Pancreas (tissue), 10 donors: Measurements from ENCODE around the gene DDHD1. TPM values are rescaled to one million over a fixed set of nuclear protein-coding genes. Genes with fewer than 3 reads are reported as not detected.
A peak's percentile ranks its signal among the peaks of the same experiment; 100 is the strongest.

ENCODE experiments used
- ATAC-seq, 4 donors: fragments of 200-7000 bp; cut with Tn5 transposase; one replicate each; pipeline versions ENCODE4 v1.8.0 to v1.9.1; 2020; ENCODE audit warnings: mild to moderate bottlenecking in 4 of 4, moderate library complexity in 4 of 4
- DNase-seq, 6 donors: peaks; one replicate each; pipeline ENCODE4 v3.0.0-alpha.2; 2020
- FAIRE-seq: peaks from 2 replicates; lab custom pipeline; 2012; peaks lifted over from hg19 to GRCh38; lab: Jason Lieb, UNC
- H3K27ac ChIP-seq, 4 donors: fragments of 200-600 bp; sonication (generic); 1 replicate in 3 of 4; 2 replicates in 1 of 4; pipeline versions ENCODE4 v1.5.0 to v1.8.0; 2020
- H3K27me3 ChIP-seq, 4 donors: fragments of 200-600 bp; one replicate each; pipeline ENCODE4 v1.8.0; 2021
- H3K36me3 ChIP-seq, 3 donors: fragments of 200-600 bp; sonication (generic) in 1 of 3; one replicate each; pipeline versions ENCODE4 v1.5.0 to v1.8.0; 2020 to 2021
- H3K4me1 ChIP-seq, 3 donors: fragments of 200-600 bp; one replicate each; pipeline ENCODE4 v1.8.0; 2021
- H3K4me3 ChIP-seq, 4 donors: fragments of 200-600 bp; sonication (generic) in 2 of 4; one replicate each; pipeline versions ENCODE4 v1.5.0 to v1.8.0; 2020 to 2021
- H3K9me3 ChIP-seq, 4 donors: fragments of 200-600 bp; one replicate each; pipeline ENCODE4 v1.8.0; 2021
- WGBS, 2 donors: extraction: QIAGEN DNeasy Blood & Tissue Kit; methylation state at CpG; one replicate each; pipeline ENCODE4 v1.1.7; 2013; 5-methylcytosine and 5-hydroxymethylcytosine counted together
- intact Hi-C, 3 donors: fragments of 100-400 bp; cut with DNase I; formaldehyde crosslinking; loops; one replicate each; pipeline versions ENCODE4 v1.11.1 to v1.14.2; 2022
- polyA plus RNA-seq, 2 donors: library from polyadenylated mRNA; stranded (reverse); fragments of 200-250 nt; gene quantifications; one replicate each; pipeline ENCODE4 v1.2.3, GENCODE V29; 2013
- total RNA-seq, 6 donors: library from RNA; stranded (reverse); fragmentation: NEBNext Ultra II Directional in 4 of 6; extraction: Animal tissue kit (Norgen Biotek cat#: 25700) in 4 of 6; gene quantifications; one replicate each; pipeline versions ENCODE4 v1.2.1 to v1.2.4, GENCODE V29; 2021 to 2023
- TF ChIP-seq, protein P1 (sequence below), 4 donors: fragments of 200-600 bp; sonication (generic) in 3 of 4; IDR thresholded peaks; one replicate each; pipeline versions ENCODE4 v1.5.0 to v1.8.0; 2021; ENCODE audit warnings: antibody characterized with exemption in 4 of 4
- donor health status: healthy with polysubstance abuse.
- donor health status: DM: no; HTN: no; CAD: no; lungs with moderate emphysema.
- donor health status: DM: no; HTN: no; CAD: no.
- donor health status: control.
- donor health status: control.
- donor health status: Bipolar disorder and iron deficiency.
- donor health status: DM: yes; HTN: yes; CAD: no.
- donor health status: DM: no; HTN: no; CAD: no.
- donor health status: DM: no; HTN: no; CAD: no.
- donor health status: DM: yes; HTN: yes; CAD: no.

The DDHD1 gene
- total and polyA plus RNA-seq, 8 donors = 3.5 to 6.9 (median 4.7) TPM

DNA sequence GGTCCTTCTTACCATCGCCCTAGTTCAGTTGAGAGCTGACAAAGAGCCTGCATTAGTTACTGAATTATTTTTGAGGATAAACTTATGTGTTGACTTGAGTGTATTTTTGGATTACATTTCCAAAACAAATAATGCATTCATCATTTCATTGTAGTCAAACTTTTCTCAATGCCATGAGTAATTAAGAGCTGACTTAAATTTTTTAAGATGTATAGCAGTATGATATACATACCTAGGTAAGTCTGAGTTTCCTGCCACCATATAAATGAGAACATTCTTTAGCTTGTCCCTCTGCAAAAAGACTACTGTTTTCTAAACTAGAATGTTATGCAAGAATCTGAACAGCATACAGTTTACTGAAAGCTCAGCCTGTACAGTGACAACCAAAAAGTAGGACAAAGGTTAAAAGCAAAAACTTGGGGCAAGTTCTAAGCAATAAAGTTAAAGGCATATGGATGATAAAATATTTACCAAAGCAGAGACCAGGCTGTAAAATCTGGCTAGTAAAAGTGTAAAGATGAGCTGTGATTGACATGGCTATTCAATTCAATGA, 120.2 kb downstream of the DDHD1 start:
- DNase-seq = no peak
- no peaks in the 10 kb centered on the region for H3K36me3 ChIP-seq
- no peak overlapping the region for H3K27ac ChIP-seq
- no peak overlapping the region for H3K4me3 ChIP-seq
- TF ChIP-seq, protein P1, sequence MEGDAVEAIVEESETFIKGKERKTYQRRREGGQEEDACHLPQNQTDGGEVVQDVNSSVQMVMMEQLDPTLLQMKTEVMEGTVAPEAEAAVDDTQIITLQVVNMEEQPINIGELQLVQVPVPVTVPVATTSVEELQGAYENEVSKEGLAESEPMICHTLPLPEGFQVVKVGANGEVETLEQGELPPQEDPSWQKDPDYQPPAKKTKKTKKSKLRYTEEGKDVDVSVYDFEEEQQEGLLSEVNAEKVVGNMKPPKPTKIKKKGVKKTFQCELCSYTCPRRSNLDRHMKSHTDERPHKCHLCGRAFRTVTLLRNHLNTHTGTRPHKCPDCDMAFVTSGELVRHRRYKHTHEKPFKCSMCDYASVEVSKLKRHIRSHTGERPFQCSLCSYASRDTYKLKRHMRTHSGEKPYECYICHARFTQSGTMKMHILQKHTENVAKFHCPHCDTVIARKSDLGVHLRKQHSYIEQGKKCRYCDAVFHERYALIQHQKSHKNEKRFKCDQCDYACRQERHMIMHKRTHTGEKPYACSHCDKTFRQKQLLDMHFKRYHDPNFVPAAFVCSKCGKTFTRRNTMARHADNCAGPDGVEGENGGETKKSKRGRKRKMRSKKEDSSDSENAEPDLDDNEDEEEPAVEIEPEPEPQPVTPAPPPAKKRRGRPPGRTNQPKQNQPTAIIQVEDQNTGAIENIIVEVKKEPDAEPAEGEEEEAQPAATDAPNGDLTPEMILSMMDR (IDR thresholded peaks at IDR 0.05) = no peak
- ATAC-seq = peak in 3 of 4 donors; percentile 22 to 35 (median 34)
- no peaks in the 10 kb centered on the region for H3K9me3 ChIP-seq
- no peaks in the 10 kb centered on the region for H3K27me3 ChIP-seq
- peaks cover 4 to 8% (median 5%) of the 10 kb centered on the region in 3 donors for H3K4me1 ChIP-seq
- 54 to 66% methylated on average over 1 of the region's 1 CpG for WGBS, 2 donors
- FAIRE-seq = no peak
- intact Hi-C loops = no loop called here

DNA sequence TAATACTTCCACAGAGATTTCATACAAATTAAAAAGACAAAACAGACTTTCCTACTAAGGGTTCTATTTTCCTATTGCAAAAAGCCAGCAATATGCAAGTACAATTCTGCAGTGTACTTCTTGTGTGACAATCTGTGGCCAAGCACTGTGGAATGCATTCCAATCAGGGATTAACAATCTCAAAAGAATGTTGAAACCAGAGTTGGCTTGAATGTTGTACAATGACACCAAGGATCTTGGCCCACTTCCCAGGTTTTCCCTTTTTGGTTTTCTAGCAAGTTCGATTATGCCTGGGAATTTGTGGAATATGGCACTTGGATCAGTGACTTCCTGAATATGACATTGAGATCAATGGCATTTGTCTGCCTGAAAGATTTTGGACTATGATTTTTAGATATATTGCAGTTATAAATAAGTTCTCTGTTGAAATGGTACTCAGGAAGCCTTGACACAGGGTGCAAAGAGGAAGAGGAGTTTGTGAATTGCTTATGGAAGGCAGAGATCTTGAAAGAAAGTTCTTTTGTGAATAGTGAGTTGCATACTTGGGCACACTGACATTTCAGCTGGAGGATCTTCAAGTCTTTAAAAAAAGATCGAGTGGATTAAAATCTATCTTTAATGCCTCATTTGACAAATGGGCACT, 120.8 kb downstream of the DDHD1 start:
- ATAC-seq (peak; percentile 66 to 91 (median 77)), FAIRE-seq (no peak), DNase-seq (peak in 3 of 6 donors; percentile 18 to 45 (median 22))
- H3K9me3 ChIP-seq = no peaks in the 10 kb centered on the region
- no peak overlapping the region for H3K4me3 ChIP-seq
- H3K27ac ChIP-seq = no peak overlapping the region
- TF ChIP-seq, protein P1 (IDR thresholded peaks at IDR 0.05) = no peak
- H3K36me3 ChIP-seq = no peaks in the 10 kb centered on the region
- 27 to 31% methylated on average over 2 of the region's 2 CpGs for WGBS, 2 donors
- no peaks in the 10 kb centered on the region for H3K27me3 ChIP-seq
- intact Hi-C loops = no loop called here
- H3K4me1 ChIP-seq = peaks cover 4 to 8% (median 5%) of the 10 kb centered on the region in 3 donors

DNA sequence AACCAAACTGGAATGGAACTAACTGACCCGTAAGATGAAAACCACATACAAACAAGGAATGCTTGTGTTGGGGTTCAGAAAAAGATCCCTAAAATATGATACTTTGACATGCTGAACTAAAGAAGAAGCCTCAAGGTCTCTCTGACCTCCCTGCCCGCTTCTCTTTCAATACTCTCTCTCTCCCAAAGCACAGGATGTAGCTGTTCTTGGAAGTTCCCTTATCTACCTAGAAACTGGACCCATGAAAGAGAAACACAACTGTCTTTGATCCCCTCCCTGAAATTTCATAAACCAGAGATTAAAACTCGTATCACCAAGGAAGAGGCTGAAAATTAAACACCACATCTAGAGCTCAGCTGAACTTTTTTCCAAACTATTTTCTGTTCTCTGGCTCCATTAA, 125.6 kb downstream of the DDHD1 start:
- 67 to 80% methylated on average over 3 of the region's 3 CpGs for WGBS, 2 donors
- Histone ChIP-seq H3K9me3 (no peaks in the 10 kb centered on the region), H3K27ac (no peak overlapping the region), H3K4me3 (no peak overlapping the region), H3K36me3 (no peaks in the 10 kb centered on the region), H3K4me1 (peaks cover 1 to 5% (median 5%) of the 10 kb centered on the region in 3 donors), H3K27me3 (no peaks in the 10 kb centered on the region)
- FAIRE-seq = no peak
- DNase-seq = no peak
- ATAC-seq = no peak
- TF ChIP-seq, protein P1 (IDR thresholded peaks at IDR 0.05) = no peak
- intact Hi-C loops = no loop called here

DNA sequence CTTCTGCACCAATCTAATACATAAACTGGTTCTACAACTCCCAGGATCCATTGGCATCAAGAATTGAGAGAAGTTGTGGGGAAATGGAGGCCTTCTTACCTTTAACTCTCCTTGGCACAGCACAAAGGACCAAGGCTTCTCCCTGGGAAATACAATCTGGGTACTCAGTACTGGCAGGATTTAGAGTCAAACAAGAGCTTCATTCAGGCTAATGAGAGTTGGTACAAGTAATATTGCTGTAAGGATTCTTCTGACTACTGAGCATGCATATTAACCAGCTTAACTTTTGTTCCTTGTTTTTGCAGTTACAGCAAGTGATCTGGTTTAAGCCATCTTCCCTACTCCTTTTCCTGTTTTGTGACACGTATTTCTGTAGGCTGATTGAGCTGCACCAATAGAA, 126.1 kb downstream of the DDHD1 start:
- ATAC-seq (no peak), DNase-seq (no peak), FAIRE-seq (no peak)
- Histone ChIP-seq H3K27ac (no peak overlapping the region), H3K9me3 (no peaks in the 10 kb centered on the region), H3K4me1 (peaks cover 0 to 5% (median 0%) of the 10 kb centered on the region in 3 donors), H3K27me3 (no peaks in the 10 kb centered on the region), H3K4me3 (no peak overlapping the region), H3K36me3 (no peaks in the 10 kb centered on the region)
- intact Hi-C loops = no loop called here
- WGBS, 2 donors = 0 to 57% methylated on average over 1 of the region's 1 CpG
- TF ChIP-seq, protein P1 (IDR thresholded peaks at IDR 0.05) = no peak

DNA sequence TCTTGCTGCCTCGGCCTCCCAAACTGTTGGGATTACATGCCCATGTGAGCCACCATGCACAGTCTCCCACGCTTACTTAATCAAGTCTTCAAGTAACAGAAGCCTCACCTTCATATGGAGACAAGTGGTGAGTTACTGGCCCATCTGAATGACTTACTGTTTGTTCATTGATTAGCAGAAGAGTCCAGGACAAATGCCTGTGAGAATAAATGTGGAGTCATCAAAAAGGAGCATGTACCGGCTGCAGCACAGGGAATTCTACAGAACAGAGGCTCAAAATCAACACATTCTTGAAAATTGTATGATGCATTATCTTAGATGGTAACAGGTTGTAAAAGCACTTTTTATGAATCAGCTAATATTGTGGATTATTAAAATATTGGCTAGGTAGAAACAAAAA, 129.8 kb downstream of the DDHD1 start:
- Histone ChIP-seq H3K27me3 (no peaks in the 10 kb centered on the region), H3K4me1 (no peaks in the 10 kb centered on the region), H3K27ac (no peak overlapping the region), H3K4me3 (no peak overlapping the region), H3K36me3 (no peaks in the 10 kb centered on the region), H3K9me3 (no peaks in the 10 kb centered on the region)
- FAIRE-seq (no peak), ATAC-seq (no peak), DNase-seq (no peak)
- 94% methylated on average over 3 of the region's 3 CpGs for WGBS, 2 donors
- TF ChIP-seq, protein P1 (IDR thresholded peaks at IDR 0.05) = no peak
- intact Hi-C loops = no loop called here
